GM12878 (cell line): ENCODE measurements around the gene SLC39A11. TPM values are rescaled to one million over a fixed set of nuclear protein-coding genes. Genes with fewer than 3 reads are reported as not detected.

Experiments
- ATAC-seq: fragments of 200-7000 bp; cut with Tn5 transposase; 3 replicates; pipeline ENCODE4 v1.9.1; 2020; ENCODE audit warnings: mild to moderate bottlenecking, moderate library complexity
- BruUV-seq: library from RNA; stranded (reverse); fragments of 400-500 nt; replicated peaks from 2 replicates; lab custom pipeline; 2021; lab: Mats Ljungman, UMichigan
- CTCF ChIA-PET: fragments of 300-600 bp; sonication (Branson Sonifier 250); formaldehyde crosslinking; extraction: SDS; loops from one replicate; lab custom pipeline; 2021; ENCODE audit warnings: inconsistent platforms; lab: Yijun Ruan, JAX
- POLR2A ChIA-PET: fragments of 350-600 bp; formaldehyde crosslinking; extraction: SDS; loops from one replicate; lab custom pipeline; 2021; ENCODE audit warnings: inconsistent platforms; lab: Charles Lee
- RAD21 ChIA-PET: fragments of 300-600 bp; sonication (Branson Sonifier 250); formaldehyde crosslinking; loops from one replicate; lab custom pipeline; 2023; ENCODE audit warnings: antibody characterized with exemption; ENCODE audit not compliant: unreplicated experiment; lab: Charles Lee
- SMC1A ChIA-PET: fragments of 300-600 bp; sonication (Branson Sonifier 250); formaldehyde crosslinking; loops from one replicate; lab custom pipeline; 2023; ENCODE audit not compliant: unreplicated experiment, uncharacterized antibody; lab: Charles Lee
- DNase-seq: peaks from one replicate; pipeline ENCODE4 v3.0.0-alpha.2; 2011; ENCODE audit warnings: low read depth, low spot score
- FAIRE-seq: peaks from 3 replicates; lab custom pipeline; 2011; peaks lifted over from hg19 to GRCh38; lab: Jason Lieb, UNC
- H2AFZ ChIP-seq: 2 replicates; pipeline ENCODE4 v1.6.0; 2011; ENCODE audit warnings: low read depth, low read length, control low read depth; ENCODE audit not compliant: control insufficient read depth
- H3K27ac ChIP-seq: 2 replicates; pipeline ENCODE4 v1.5.1; 2011; ENCODE audit warnings: control low read depth; ENCODE audit not compliant: control insufficient read depth, insufficient read depth
- H3K27me3 ChIP-seq, 2 experiments: replicated peaks in 1 of 2; 2 replicates each; pipeline versions ENCODE4 v1.6.0 to v1.6.1; 2011; ENCODE audit warnings: low read length in 1 of 2; ENCODE audit not compliant: control insufficient read depth in 2 of 2, insufficient read depth in 2 of 2
- H3K36me3 ChIP-seq, 2 experiments: 2 replicates each; pipeline ENCODE4 v1.5.1; 2011; ENCODE audit warnings: low read length in 1 of 2; ENCODE audit not compliant: control insufficient read depth in 2 of 2, insufficient read depth in 2 of 2
- H3K4me1 ChIP-seq: 2 replicates; pipeline ENCODE4 v1.6.1; 2011; ENCODE audit warnings: mild to moderate bottlenecking, low read length, moderate library complexity, mixed read lengths; ENCODE audit not compliant: control insufficient read depth, insufficient read depth
- H3K4me2 ChIP-seq: 2 replicates; pipeline ENCODE4 v1.6.0; 2011; ENCODE audit warnings: control low read depth; ENCODE audit not compliant: control insufficient read depth, insufficient read depth
- H3K4me3 ChIP-seq: fragments of 200-600 bp; sonication (generic); 2 replicates; pipeline ENCODE4 v1.5.1; 2016
- H3K79me2 ChIP-seq: 2 replicates; pipeline ENCODE4 v1.6.0; 2011; ENCODE audit warnings: low read length; ENCODE audit not compliant: control insufficient read depth, insufficient read depth
- H3K9ac ChIP-seq: 2 replicates; pipeline ENCODE4 v1.8.0; 2011; ENCODE audit warnings: low read length, control low read depth, mixed read lengths; ENCODE audit not compliant: control insufficient read depth, insufficient read depth
- H3K9me3 ChIP-seq: replicated peaks from 3 replicates; pipeline ENCODE4 v1.5.1; 2011; ENCODE audit warnings: mild to moderate bottlenecking, low read length; ENCODE audit not compliant: control insufficient read depth, insufficient read depth
- H4K20me1 ChIP-seq: 2 replicates; pipeline ENCODE4 v1.6.0; 2011; ENCODE audit not compliant: control insufficient read depth, insufficient read depth
- EGR1 ChIP-seq, 2 experiments: IDR thresholded peaks; 1 replicate in 1 of 2; 2 replicates in 1 of 2; pipeline ENCODE4 v1.6.1; 2011 to 2012; ENCODE audit warnings: low read depth in 2 of 2, low read length in 2 of 2, borderline replicate concordance in 1 of 2, mild to moderate bottlenecking in 1 of 2, moderate library complexity in 1 of 2
- MLLT1 ChIP-seq: fragments of 450-650 bp; IDR thresholded peaks from 2 replicates; pipeline ENCODE4 v1.6.1; 2016; ENCODE audit warnings: mild to moderate bottlenecking
- POLR2A ChIP-seq: IDR thresholded peaks from 2 replicates; pipeline ENCODE4 v1.6.1; 2011; ENCODE audit warnings: low read depth, mild to moderate bottlenecking, low read length
- SUPT20H ChIP-seq: IDR thresholded peaks from 2 replicates; pipeline ENCODE4 v1.6.1; 2011; ENCODE audit warnings: low read depth, mild to moderate bottlenecking, low read length, moderate library complexity, borderline replicate concordance; ENCODE audit not compliant: control insufficient read depth
- TCF12 ChIP-seq: IDR thresholded peaks from 2 replicates; pipeline ENCODE4 v1.6.1; 2011; ENCODE audit warnings: low read depth, mild to moderate bottlenecking, low read length
- ZZZ3 ChIP-seq: IDR thresholded peaks from 2 replicates; pipeline ENCODE4 v1.6.1; 2011; ENCODE audit warnings: low read depth; ENCODE audit not compliant: control insufficient read depth, insufficient read length
- WGBS: methylation state at CpG from one replicate; pipeline ENCODE4 v1.1.6; 2016; ENCODE audit warnings: low lambda C conversion rate; ENCODE audit not compliant: insufficient replicate concordance, insufficient coverage; ENCODE audit errors: missing lambda C conversion rate; 5-methylcytosine and 5-hydroxymethylcytosine counted together
- in situ Hi-C: fragments of 300-500 bp; cut with MboI; formaldehyde crosslinking; loops from 9 replicates; pipeline ENCODE4 v1.14.3; 2018; ENCODE audit warnings: mixed read lengths
- intact Hi-C: fragments of 100-400 bp; cut with micrococcal nuclease; formaldehyde crosslinking; loops from one replicate; pipeline ENCODE4 v1.14.2; 2022; ENCODE audit not compliant: unreplicated experiment
- polyA plus RNA-seq, 11 experiments: library from polyadenylated mRNA; depleted of rRNA in 4 of 11; unstranded in 6 of 11; stranded (reverse) in 5 of 11; fragments of >200 nt; fragmentation: Nextera tagmentation in 4 of 11; fragmentation: Illumina TruSeq in 1 of 11; extraction: Ambion mirVana in 4 of 11; extraction: Trizol in 1 of 11; gene quantifications; 1 replicate in 1 of 11; 2 replicates in 10 of 11; pipeline versions ENCODE4 v1.2.1 to v1.2.3, GENCODE V29; 2011 to 2016; ENCODE audit warnings: inconsistent platforms in 2 of 11, missing spikeins in 2 of 11, low read depth in 1 of 11
- total RNA-seq, 4 experiments: library from RNA; depleted of rRNA in 3 of 4; stranded (reverse); fragments of >200 nt in 3 of 4; fragmentation: Illumina TruSeq in 1 of 4; extraction: Trizol in 1 of 4; gene quantifications; 2 replicates each; pipeline versions ENCODE4 v1.2.1 to v1.2.3, GENCODE V29; 2013 to 2021

The SLC39A11 gene
- total and polyA plus RNA-seq, 10 of the 15 experiments (the other 5 are each of a cell fraction or from before 2014, with no cell fraction given): 8.6 to 23.8 (median 14.0) TPM

DNA sequence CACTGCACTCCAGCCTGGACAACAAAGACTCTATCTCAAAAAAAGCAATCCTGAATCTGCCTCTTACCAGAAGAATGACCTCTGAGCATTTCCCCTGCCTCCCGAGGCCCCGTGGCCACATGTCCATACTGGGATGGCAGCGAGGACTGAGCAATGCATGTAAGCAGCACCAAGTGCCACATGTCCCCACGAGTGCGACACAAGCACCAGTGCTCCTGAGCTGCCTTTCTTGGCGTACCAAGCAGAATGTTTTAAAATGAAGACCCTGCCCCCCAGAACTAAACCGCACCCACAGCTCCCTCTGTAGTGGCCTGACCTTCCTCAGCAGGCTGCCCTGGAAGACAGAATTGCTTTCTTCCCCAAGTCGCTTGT, 373.3 kb downstream of the SLC39A11 start:
- ChIA-PET RAD21 (interaction anchor here (0.9 to 1.2 kb wide), 3 partner anchors 8 to 162 kb away, joined by 3 to 4 read pairs (median 4); no protein-coding TSS in a partner anchor), SMC1A (interaction anchor here (1.0 to 2.9 kb wide), 4 partner anchors 7 to 162 kb away, joined by 3 to 11 read pairs (median 4); no protein-coding TSS in a partner anchor), CTCF (interaction anchor here (1.5 to 5.7 kb wide), 5 partner anchors 9 to 162 kb away, joined by 3 to 35 read pairs (median 10); no protein-coding TSS in a partner anchor), POLR2A (interaction anchor here (0.7 to 1.3 kb wide), 3 partner anchors 13 to 454 kb away, joined by 3 to 4 read pairs (median 3); no protein-coding TSS in a partner anchor)
- H4K20me1 ChIP-seq: no peaks in the 10 kb centered on the region
- ATAC-seq: no peak
- H3K9ac ChIP-seq: no peak overlapping the region
- H3K36me3 ChIP-seq: no peaks in the 10 kb centered on the region
- H3K79me2 ChIP-seq: no peaks in the 10 kb centered on the region
- no peaks in the 10 kb centered on the region for H3K9me3 ChIP-seq
- no peak overlapping the region for H3K27ac ChIP-seq
- FAIRE-seq: no peak
- peaks cover 12% of the 10 kb centered on the region for H3K4me1 ChIP-seq
- 77% methylated on average over 8 of the region's 8 CpGs for WGBS
- TF ChIP-seq ZZZ3 (no peak), TCF12 (no peak), EGR1 (IDR thresholded peaks at IDR 0.05; ENCODE audit: borderline replicate concordance in 1 of 2, low read depth in 2 of 2, low read length in 2 of 2) (no peak), POLR2A (no peak), MLLT1 (no peak), SUPT20H (no peak)
- no peak overlapping the region for H2AFZ ChIP-seq
- intact Hi-C loops: no loop called here
- H3K27me3 ChIP-seq: no peaks in the 10 kb centered on the region
- H3K4me3 ChIP-seq: no peak overlapping the region
- in situ Hi-C loops: no loop called here
- DNase-seq: no peak
- H3K4me2 ChIP-seq: no peak overlapping the region
- no TSS peak for BruUV-seq
